ENCODE measurements around the gene LEKR1. TPM values are rescaled to one million over a fixed set of nuclear protein-coding genes. Genes with fewer than 3 reads are reported as not detected.

The LEKR1 gene
- total RNA-seq, 4 donors from 2014 or later: 1.7 TPM; not detected in 3

GRCh38 chr3:157040456-157040855 lies 214.3 kb downstream of the LEKR1 start:
- no peak for TF ChIP-seq CTCF (IDR thresholded peaks at IDR 0.05)
- DNase-seq (ENCODE audit: low spot score) (no peak), ATAC-seq (ENCODE audit: low FRiP score) (no peak)

GRCh38 chr3:157042226-157042625 lies 216.1 kb downstream of the LEKR1 start:
- DNase-seq (ENCODE audit: low spot score): no peak
- TF ChIP-seq CTCF (IDR thresholded peaks at IDR 0.05): no peak
- ATAC-seq (ENCODE audit: low FRiP score): no peak

- ATAC-seq (ENCODE audit: low FRiP score): no peak
These were observed 217.6 kb downstream of the LEKR1 start for GRCh38 chr3:157043771-157044170.

GRCh38 chr3:157045238-157045850 lies 219.2 kb downstream of the LEKR1 start:
- TF ChIP-seq CTCF (IDR thresholded peaks at IDR 0.05): no peak
- no peak for DNase-seq (ENCODE audit: low spot score)
- peak; percentile 91 for ATAC-seq (ENCODE audit: low FRiP score)

More at GRCh38 chr3:157043771-157044170, 217.6 kb downstream of the LEKR1 start:
- DNase-seq (ENCODE audit: low spot score): no peak
- TF ChIP-seq CTCF (IDR thresholded peaks at IDR 0.05): no peak

GRCh38 chr3:157046520-157046919 lies 220.4 kb downstream of the LEKR1 start:
- no peak for DNase-seq (ENCODE audit: low spot score)
- no peak for TF ChIP-seq CTCF (IDR thresholded peaks at IDR 0.05)
- no peak for ATAC-seq (ENCODE audit: low FRiP score)

- ATAC-seq (ENCODE audit: low FRiP score) (no peak), DNase-seq (ENCODE audit: low spot score) (no peak)
- no peak for TF ChIP-seq CTCF (IDR thresholded peaks at IDR 0.05)
These were observed 224.9 kb downstream of the LEKR1 start for GRCh38 chr3:157051055-157051454.

- DNase-seq (ENCODE audit: low spot score) (no peak), ATAC-seq (ENCODE audit: low FRiP score) (no peak)
- TF ChIP-seq CTCF (IDR thresholded peaks at IDR 0.05): no peak
These were observed 225.4 kb downstream of the LEKR1 start for GRCh38 chr3:157051591-157051990.
